CD4-positive, alpha-beta T cell (primary cell): ENCODE data around the gene LRRC14B. TPM values are rescaled to one million over a fixed set of nuclear protein-coding genes. Genes with fewer than 3 reads are reported as not detected.
A peak's percentile ranks its signal among the peaks of the same experiment; 100 is the strongest.
"Not testable (repeated sequence)": the region's sequence is repeated elsewhere in the genome, so short reads cannot be mapped to it uniquely, and the experiment has no call there.

Source experiments
- ATAC-seq: fragments of 200-7000 bp; cut with Tn5 transposase; one replicate; pipeline ENCODE4 v1.10.0; 2022; ENCODE audit warnings: mild to moderate bottlenecking; ENCODE audit not compliant: poor library complexity
- CTCF ChIA-PET: fragments of 350-600 bp; sonication (Branson Sonifier 250); formaldehyde crosslinking; loops from one replicate; lab custom pipeline; 2021; ENCODE audit warnings: antibody characterized with exemption, inconsistent platforms; lab: Charles Lee
- POLR2A ChIA-PET: fragments of 350-600 bp; sonication (Branson Sonifier 250); formaldehyde crosslinking; loops from one replicate; lab custom pipeline; 2021; ENCODE audit warnings: antibody characterized with exemption, inconsistent platforms; lab: Charles Lee
- DNase-seq, 14 experiments: peaks; one replicate each; pipeline ENCODE4 v3.0.0-alpha.2; 2013 to 2020; ENCODE audit warnings: mixed read lengths in 2 of 14
- H3K27ac ChIP-seq, 2 donors: one replicate each; pipeline versions ENCODE4 v1.5.1 to v1.7.0; 2013; ENCODE audit warnings: low read length in 2 of 2, low read depth in 1 of 2, mild to moderate bottlenecking in 1 of 2
- H3K27me3 ChIP-seq, 2 experiments: 1 replicate in 1 of 2; 2 replicates in 1 of 2; pipeline versions ENCODE4 v1.6.1 to v1.7.0; 2013; ENCODE audit warnings: low read length in 2 of 2, control low read depth in 1 of 2, mild to moderate bottlenecking in 1 of 2, moderate library complexity in 1 of 2; ENCODE audit not compliant: insufficient read depth in 2 of 2, control insufficient read depth in 1 of 2
- H3K36me3 ChIP-seq: one replicate; pipeline ENCODE4 v1.6.1; 2013; ENCODE audit warnings: low read length, control low read depth; ENCODE audit not compliant: insufficient read depth
- H3K4me1 ChIP-seq: one replicate; pipeline ENCODE4 v1.6.1; 2013; ENCODE audit warnings: low read length, control low read depth; ENCODE audit not compliant: insufficient read depth
- H3K4me3 ChIP-seq: one replicate; pipeline ENCODE4 v1.5.1; 2013; ENCODE audit warnings: mild to moderate bottlenecking, low read length, moderate library complexity
- H3K9me3 ChIP-seq, 2 experiments: 1 replicate in 1 of 2; 2 replicates in 1 of 2; pipeline versions ENCODE4 v1.6.1 to v1.7.0; 2013; ENCODE audit warnings: low read length in 2 of 2, mild to moderate bottlenecking in 2 of 2, control low read depth in 1 of 2, moderate library complexity in 1 of 2; ENCODE audit not compliant: control insufficient read depth in 1 of 2, insufficient read depth in 1 of 2
- H3K27ac Mint-ChIP-seq: one replicate; pipeline ENCODE4 v1.8.0; 2020; ENCODE audit warnings: mixed read lengths
- H3K27me3 Mint-ChIP-seq: one replicate; pipeline ENCODE4 v1.8.0; 2021; ENCODE audit warnings: mixed read lengths
- H3K36me3 Mint-ChIP-seq: one replicate; pipeline ENCODE4 v1.8.0; 2021; ENCODE audit warnings: low read depth, mixed read lengths
- H3K4me1 Mint-ChIP-seq: one replicate; pipeline ENCODE4 v1.8.0; 2021; ENCODE audit warnings: low read depth, mixed read lengths
- H3K4me3 Mint-ChIP-seq: one replicate; pipeline ENCODE4 v1.8.0; 2020; ENCODE audit warnings: mild to moderate bottlenecking, mixed read lengths
- H3K9me3 Mint-ChIP-seq: one replicate; pipeline ENCODE4 v1.8.0; 2020; ENCODE audit warnings: mixed read lengths
- intact Hi-C, 2 experiments: fragments of 100-400 bp; cut with DNase I in 1 of 2; cut with micrococcal nuclease in 1 of 2; formaldehyde crosslinking; loops; one replicate each; pipeline versions ENCODE4 v1.15.1 to v1.9.0; 2023 to 2025; cut with DNase I, micrococcal nuclease
- total RNA-seq, 174 experiments: library from RNA in 2 of 174; stranded (reverse) in 2 of 174; gene quantifications; one replicate each; pipeline ENCODE4 v1.2.3 and lab custom pipeline; 2021 to 2026

The LRRC14B gene
- total RNA-seq, 2 experiments from 2014 or later, result 0.14 TPM; not detected in 1

DNA sequence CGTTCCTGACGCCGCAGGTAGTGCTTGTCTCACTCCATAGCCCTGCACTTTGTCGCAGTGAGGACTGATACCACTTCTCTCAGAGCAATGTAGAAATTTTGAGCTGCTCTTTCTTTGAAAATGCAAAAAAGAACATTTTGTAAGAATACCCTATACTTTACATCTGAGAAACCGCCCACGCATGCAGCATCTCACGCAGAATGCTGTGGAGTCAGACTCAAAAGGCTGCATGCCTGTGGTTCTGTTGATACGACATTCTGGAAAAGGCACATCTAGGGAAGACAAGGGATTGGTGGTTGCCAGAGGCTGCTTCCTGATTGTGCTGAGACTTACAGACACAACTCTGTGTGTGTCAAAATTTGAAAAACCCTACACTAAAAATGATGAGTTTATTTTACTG lies 46.6 kb downstream of the LRRC14B start:
- H3K4me3 ChIP-seq, H3K27ac Mint-ChIP-seq, H3K4me1 Mint-ChIP-seq, CTCF ChIA-PET, H3K27me3 Mint-ChIP-seq, DNase-seq, H3K27ac ChIP-seq, H3K9me3 ChIP-seq, H3K4me1 ChIP-seq, H3K9me3 Mint-ChIP-seq, H3K27me3 ChIP-seq, ATAC-seq, intact Hi-C loops, H3K4me3 Mint-ChIP-seq, POLR2A ChIA-PET: not testable (repeated sequence)
- peaks cover 63% of the 10 kb centered on the region for H3K36me3 ChIP-seq
- H3K36me3 Mint-ChIP-seq, result peaks cover 88% of the 10 kb centered on the region

- ATAC-seq, H3K4me3 Mint-ChIP-seq, POLR2A ChIA-PET, DNase-seq, H3K27me3 Mint-ChIP-seq, H3K9me3 ChIP-seq, H3K9me3 Mint-ChIP-seq, H3K27ac ChIP-seq, CTCF ChIA-PET, intact Hi-C loops, H3K27ac Mint-ChIP-seq, H3K27me3 ChIP-seq, H3K4me3 ChIP-seq, H3K4me1 ChIP-seq: not testable (repeated sequence)
- Mint-ChIP-seq H3K4me1 (peaks cover 18% of the 10 kb centered on the region), H3K36me3 (peaks cover 91% of the 10 kb centered on the region)
- H3K36me3 ChIP-seq, result peaks cover 47% of the 10 kb centered on the region
These were observed 49.3 kb downstream of the LRRC14B start for GRCh38 chr5:240550-240949.

- H3K9me3 Mint-ChIP-seq, H3K4me3 ChIP-seq, CTCF ChIA-PET, DNase-seq, intact Hi-C loops, H3K27me3 Mint-ChIP-seq, POLR2A ChIA-PET, H3K27ac Mint-ChIP-seq, H3K9me3 ChIP-seq, H3K4me1 ChIP-seq, H3K27me3 ChIP-seq, H3K4me3 Mint-ChIP-seq, H3K27ac ChIP-seq, ATAC-seq: not testable (repeated sequence)
- H3K36me3 Mint-ChIP-seq, result peaks cover 92% of the 10 kb centered on the region
- peaks cover 18% of the 10 kb centered on the region for H3K4me1 Mint-ChIP-seq
- peaks cover 46% of the 10 kb centered on the region for H3K36me3 ChIP-seq
These were observed 49.9 kb downstream of the LRRC14B start for GRCh38 chr5:241045-241669.

GRCh38 chr5:243683-244367 lies 52.5 kb downstream of the LRRC14B start:
- intact Hi-C loops, H3K27ac ChIP-seq, ATAC-seq, H3K27me3 Mint-ChIP-seq, H3K9me3 ChIP-seq, H3K4me1 ChIP-seq, H3K9me3 Mint-ChIP-seq, CTCF ChIA-PET, H3K27me3 ChIP-seq, H3K4me3 ChIP-seq, POLR2A ChIA-PET: not testable (repeated sequence)
- DNase-seq, result peak in 6 of 14 experiments; percentile 16 to 39 (median 25)
- H3K36me3 ChIP-seq, result peaks cover 58% of the 10 kb centered on the region
- Mint-ChIP-seq H3K27ac (peak overlapping the region; percentile 37), H3K4me3 (peak overlapping the region; percentile 7), H3K36me3 (peaks cover 96% of the 10 kb centered on the region), H3K4me1 (peaks cover 18% of the 10 kb centered on the region)

DNA sequence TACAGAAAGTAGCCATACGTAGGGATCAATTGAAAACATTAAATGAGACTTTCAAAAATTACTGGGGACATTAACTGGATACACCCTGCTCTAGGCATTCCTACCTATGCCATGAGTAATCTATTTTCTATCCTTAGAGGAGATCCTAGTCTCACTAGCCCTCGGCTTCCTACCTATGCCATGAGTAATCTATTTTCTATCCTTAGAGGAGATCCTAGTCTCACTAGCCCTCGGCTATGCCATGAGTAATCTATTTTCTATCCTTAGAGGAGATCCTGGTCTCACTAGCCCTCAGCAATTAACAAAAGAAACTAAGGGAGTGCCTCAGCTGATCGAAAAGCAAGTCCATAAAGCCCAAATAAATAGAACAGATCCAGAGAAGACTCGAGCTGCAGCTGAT lies 54.4 kb downstream of the LRRC14B start:
- ATAC-seq, intact Hi-C loops, H3K27ac ChIP-seq, DNase-seq, H3K4me3 ChIP-seq, H3K9me3 ChIP-seq, H3K4me3 Mint-ChIP-seq, CTCF ChIA-PET, H3K27me3 Mint-ChIP-seq, H3K27me3 ChIP-seq, H3K9me3 Mint-ChIP-seq, H3K4me1 ChIP-seq, H3K27ac Mint-ChIP-seq, POLR2A ChIA-PET: not testable (repeated sequence)
- Mint-ChIP-seq H3K36me3 (peaks cover 89% of the 10 kb centered on the region), H3K4me1 (peaks cover 18% of the 10 kb centered on the region)
- H3K36me3 ChIP-seq, result peaks cover 50% of the 10 kb centered on the region

Other genes with a start within 250 kb of the LRRC14B start
- under 1 TPM; 0.17 to 0.36 TPM for gene PLEKHG4B, start 99.3 kb upstream of the LRRC14B start, total RNA-seq
- 1 to 10 TPM; 1.9 to 2.8 TPM for gene CCDC127, start 26.7 kb downstream of the LRRC14B start, total RNA-seq
- gene SDHA, start 26.8 kb downstream of the LRRC14B start, total RNA-seq, result 100 to 1,000 TPM; 244 to 245 TPM
- gene PDCD6, start 80.2 kb downstream of the LRRC14B start, total RNA-seq, result 10 to 100 TPM; 36.9 to 38.1 TPM
- under 1 TPM; 0.45 to 0.63 TPM for gene AHRR, start 130.2 kb downstream of the LRRC14B start, total RNA-seq